HepG2 (cell line): ENCODE measurements around the gene RERE. TPM values are rescaled to one million over a fixed set of nuclear protein-coding genes. Genes with fewer than 3 reads are reported as not detected.

ENCODE experiments used
- ATAC-seq: fragments of 200-7000 bp; cut with Tn5 transposase; 3 replicates; pipeline ENCODE4 v1.9.1; 2020; ENCODE audit warnings: mild to moderate bottlenecking, moderate library complexity
- BruUV-seq: library from RNA; stranded (reverse); fragments of 400-500 nt; replicated peaks from 2 replicates; lab custom pipeline; 2021; lab: Mats Ljungman, UMichigan
- CTCF ChIA-PET: fragments of 300-600 bp; formaldehyde crosslinking; extraction: SDS; loops from one replicate; lab custom pipeline; 2021; ENCODE audit warnings: low total read pairs, inconsistent platforms, low intra/inter-chr PET ratio; lab: Yijun Ruan, JAX
- POLR2A ChIA-PET: fragments of 350-600 bp; sonication (Branson Sonifier 250); formaldehyde crosslinking; loops from one replicate; lab custom pipeline; 2020; ENCODE audit warnings: antibody characterized with exemption, inconsistent platforms; lab: Yijun Ruan, JAX
- DNase-seq: peaks from one replicate; pipeline ENCODE4 v3.0.0-alpha.2; 2015; ENCODE audit warnings: low spot score
- FAIRE-seq: peaks from 3 replicates; lab custom pipeline; 2011; peaks lifted over from hg19 to GRCh38; lab: Jason Lieb, UNC
- H2AFZ ChIP-seq: one replicate; pipeline ENCODE4 v1.6.1; 2011; ENCODE audit warnings: low read length, inconsistent platforms
- H3K27ac ChIP-seq: fragments of 300-600 bp; 3 replicates; pipeline ENCODE4 v1.8.0; 2011; ENCODE audit warnings: mixed run types, mild to moderate bottlenecking, mixed read lengths, low read length, inconsistent platforms; ENCODE audit not compliant: insufficient read depth; ENCODE audit errors: extremely low read length
- H3K27me3 ChIP-seq, 2 experiments: fragments of 200-600 bp in 1 of 2; 2 replicates in 1 of 2; 3 replicates in 1 of 2; pipeline versions ENCODE4 v1.6.0 to v1.8.0; 2011; ENCODE audit warnings: low read length in 2 of 2, mild to moderate bottlenecking in 2 of 2, moderate library complexity in 2 of 2, inconsistent platforms in 1 of 2; ENCODE audit not compliant: insufficient read depth in 2 of 2, control insufficient read depth in 1 of 2
- H3K36me3 ChIP-seq, 2 experiments: fragments of 200-600 bp in 1 of 2; replicated peaks in 1 of 2; 2 replicates in 1 of 2; 3 replicates in 1 of 2; pipeline versions ENCODE4 v1.5.1 to v1.8.0; 2011; ENCODE audit warnings: low read length in 2 of 2, inconsistent platforms in 1 of 2; ENCODE audit not compliant: insufficient read depth in 2 of 2, control insufficient read depth in 1 of 2
- H3K4me1 ChIP-seq: 2 replicates; pipeline ENCODE4 v1.5.1; 2012; ENCODE audit warnings: low read length, inconsistent platforms; ENCODE audit not compliant: insufficient read depth
- H3K4me2 ChIP-seq: 2 replicates; pipeline ENCODE4 v1.6.0; 2011; ENCODE audit warnings: low read depth, low read length, inconsistent platforms
- H3K4me3 ChIP-seq, 3 experiments: fragments of 200-600 bp in 1 of 3; sonication (generic), shearing (Covaris generic) in 1 of 3; replicated peaks in 1 of 3; 2 replicates each; pipeline ENCODE4 v1.5.1; 2011 to 2016; ENCODE audit warnings: low read length in 3 of 3, inconsistent platforms in 2 of 3, low read depth in 2 of 3, mild to moderate bottlenecking in 2 of 3, control low read depth in 1 of 3, mixed read lengths in 1 of 3; ENCODE audit not compliant: insufficient read depth in 1 of 3
- H3K79me2 ChIP-seq: one replicate; pipeline ENCODE4 v1.6.1; 2011; ENCODE audit warnings: low read length, inconsistent platforms; ENCODE audit not compliant: insufficient read depth
- H3K9ac ChIP-seq: 2 replicates; pipeline ENCODE4 v1.6.0; 2011; ENCODE audit warnings: mild to moderate bottlenecking, low read depth, low read length, inconsistent platforms; ENCODE audit not compliant: insufficient read depth
- H3K9me3 ChIP-seq: 2 replicates; pipeline ENCODE4 v1.5.1; 2012; ENCODE audit warnings: mild to moderate bottlenecking, low read length
- H4K20me1 ChIP-seq: 2 replicates; pipeline ENCODE4 v1.6.0; 2011; ENCODE audit warnings: inconsistent platforms, mild to moderate bottlenecking, low read length, moderate library complexity; ENCODE audit not compliant: insufficient read depth
- FOXA3 ChIP-seq: IDR thresholded peaks from 2 replicates; pipeline ENCODE4 v1.6.1; 2016; ENCODE audit warnings: missing genetic modification reagents, missing compliant biosample characterization
- KDM2A ChIP-seq: sonication (generic); formaldehyde crosslinking; IDR thresholded peaks from 2 replicates; pipeline ENCODE4 v1.4.0; 2020; ENCODE audit warnings: low read depth, missing genetic modification reagents, borderline replicate concordance
- MED1 ChIP-seq: sonication (generic); formaldehyde crosslinking; IDR thresholded peaks from 2 replicates; pipeline ENCODE4 v1.4.0; 2020; ENCODE audit warnings: missing genetic modification reagents
- MLLT10 ChIP-seq: sonication (generic); formaldehyde crosslinking; IDR thresholded peaks from 2 replicates; pipeline ENCODE4 v1.4.0; 2020; ENCODE audit warnings: missing genetic modification reagents
- SIX1 ChIP-seq: sonication (generic); formaldehyde crosslinking; IDR thresholded peaks from 2 replicates; pipeline ENCODE4 v1.4.0; 2020; ENCODE audit warnings: missing genetic modification reagents, borderline replicate concordance
- ZBTB33 ChIP-seq: sonication (generic); formaldehyde crosslinking; IDR thresholded peaks from 2 replicates; pipeline ENCODE4 v1.4.0; 2020; ENCODE audit warnings: missing genetic modification reagents
- ZNF530 ChIP-seq: sonication (generic); formaldehyde crosslinking; IDR thresholded peaks from 2 replicates; pipeline ENCODE4 v1.5.0; 2020; ENCODE audit warnings: low read depth, mild to moderate bottlenecking, missing genetic modification reagents
- ZXDC ChIP-seq: sonication (generic); formaldehyde crosslinking; IDR thresholded peaks from 2 replicates; pipeline ENCODE4 v1.5.0; 2020; ENCODE audit warnings: mild to moderate bottlenecking, missing genetic modification reagents
- WGBS: methylation state at CpG from one replicate; pipeline ENCODE4 v1.1.6; 2017; ENCODE audit warnings: low lambda C conversion rate; 5-methylcytosine and 5-hydroxymethylcytosine counted together
- in situ Hi-C: cut with HindIII; loops from 2 replicates; pipeline ENCODE4 v1.10.0; 2017; ENCODE audit warnings: low pct_unique_long_range_greater_than_20kb; ENCODE audit not compliant: extremely low pct_ligation_motif_present
- intact Hi-C: fragments of 100-400 bp; cut with micrococcal nuclease; formaldehyde crosslinking; loops from one replicate; pipeline ENCODE4 v1.10.0; 2022; ENCODE audit not compliant: unreplicated experiment
- polyA plus RNA-seq, 8 experiments: library from polyadenylated mRNA; depleted of rRNA in 3 of 8; stranded (reverse) in 7 of 8; unstranded in 1 of 8; fragments of >200 nt; fragmentation: Illumina TruSeq in 4 of 8; extraction: Trizol in 4 of 8; gene quantifications; 2 replicates each; pipeline versions ENCODE4 v1.2.1 to v1.2.3, GENCODE V29; 2011 to 2016; ENCODE audit warnings: low read depth in 4 of 8, missing spikeins in 1 of 8, mixed read lengths in 1 of 8; ENCODE audit not compliant: insufficient read depth in 1 of 8
- total RNA-seq, 5 experiments: library from RNA; depleted of rRNA; stranded (reverse); fragments of >200 nt; fragmentation: Illumina TruSeq; extraction: Trizol; gene quantifications; 2 replicates each; pipeline ENCODE4 v1.2.3, GENCODE V29; 2016; ENCODE audit warnings: low read depth in 1 of 5

The RERE gene
- total and polyA plus RNA-seq, 2 of the 13 experiments (the other 11 are each of a cell fraction or from before 2014, with no cell fraction given) = 18.3 to 21.9 TPM

DNA sequence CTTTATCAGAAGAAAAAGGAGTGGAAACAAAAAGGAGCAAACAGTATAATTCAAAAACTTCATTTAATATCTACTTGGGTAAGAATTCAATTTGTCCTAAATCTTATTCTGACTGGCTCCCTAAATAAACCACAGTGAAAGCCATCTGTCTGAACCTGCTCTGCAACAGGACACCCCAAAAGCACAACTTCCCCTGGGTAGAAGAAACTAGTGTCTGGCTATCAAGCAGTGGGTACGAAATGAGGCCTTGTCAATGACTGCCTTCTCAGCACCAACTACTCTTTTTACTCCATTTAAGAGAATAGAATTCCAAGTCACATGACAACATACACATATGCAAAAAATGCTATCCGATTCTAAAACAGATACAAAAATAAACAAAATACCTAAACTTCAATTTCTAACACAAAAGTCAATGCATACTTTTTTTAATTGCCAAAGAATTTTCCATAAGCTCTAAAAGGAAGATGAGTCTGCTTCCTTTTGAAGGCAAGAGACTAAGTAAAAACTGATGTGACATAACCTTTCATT, 292.7 kb downstream of the RERE start:
- no peak overlapping the region for H3K27ac ChIP-seq

More for the DNA sequence above, 292.7 kb downstream of the RERE start:
- Histone ChIP-seq H3K27me3 (no peaks in the 10 kb centered on the region), H3K9ac (no peak overlapping the region), H3K4me3 (no peak overlapping the region), H3K4me1 (peaks cover 48% of the 10 kb centered on the region), H4K20me1 (peaks cover 23% of the 10 kb centered on the region), H3K79me2 (peaks cover 60% of the 10 kb centered on the region), H3K9me3 (no peaks in the 10 kb centered on the region), H3K4me2 (no peak overlapping the region), H2AFZ (no peak overlapping the region), H3K36me3 (peaks cover 10 to 11% of the 10 kb centered on the region in 2 experiments)
- TF ChIP-seq ZXDC (CRISPR knock-in tag) = no peak
- TF ChIP-seq ZBTB33 (CRISPR knock-in tag) = no peak
- TF ChIP-seq KDM2A = no peak
- no peak for TF ChIP-seq ZNF530 (CRISPR knock-in tag)
- TF ChIP-seq MLLT10 = no peak
- TF ChIP-seq MED1 (CRISPR knock-in tag) = no peak
- no peak for TF ChIP-seq FOXA3 (CRISPR knock-in tag)
- TF ChIP-seq SIX1 (CRISPR knock-in tag) = no peak
- ChIA-PET CTCF (no interaction called here), POLR2A (no interaction called here)
- FAIRE-seq (no peak), ATAC-seq (no peak), DNase-seq (no peak)
- in situ Hi-C loops (no loop called here), intact Hi-C loops (no loop called here)
- WGBS = 97% methylated on average over 2 of the region's 2 CpGs
- BruUV-seq = no TSS peak
